GM23338 (cell line): ENCODE data around the gene KRT2.

Experiments used
- CREB1 ChIP-seq: fragments of 250-450 bp; sonication (Bioruptor Pico); IDR thresholded peaks from 2 replicates; pipeline ENCODE4 v1.5.0; 2020; ENCODE audit warnings: low read depth, mild to moderate bottlenecking, moderate library complexity
- EZH2 ChIP-seq: fragments of 200-600 bp; sonication (generic); IDR thresholded peaks from one replicate; pipeline ENCODE4 v1.8.0; 2017; ENCODE audit warnings: antibody characterized with exemption, mild to moderate bottlenecking, low read depth; ENCODE audit not compliant: unreplicated experiment
- EZH2phosphoT487 ChIP-seq: fragments of 200-600 bp; sonication (generic); IDR thresholded peaks from one replicate; pipeline ENCODE4 v1.8.1; 2018; ENCODE audit warnings: antibody characterized with exemption; ENCODE audit not compliant: unreplicated experiment
- JUNB ChIP-seq: IDR thresholded peaks from one replicate; pipeline ENCODE4 v1.6.1; 2016; ENCODE audit warnings: antibody characterized with exemption; ENCODE audit not compliant: unreplicated experiment
- NANOG ChIP-seq: IDR thresholded peaks from 2 replicates; pipeline ENCODE4 v1.6.1; 2016; ENCODE audit warnings: antibody characterized with exemption, borderline replicate concordance
- POLR2AphosphoS5 ChIP-seq: IDR thresholded peaks from 2 replicates; pipeline ENCODE4 v1.6.1; 2016; ENCODE audit warnings: antibody characterized with exemption, low read depth
- REST ChIP-seq: IDR thresholded peaks from one replicate; pipeline ENCODE4 v1.6.1; 2018; ENCODE audit warnings: antibody characterized with exemption; ENCODE audit not compliant: unreplicated experiment
- STAT1 ChIP-seq: IDR thresholded peaks from one replicate; pipeline ENCODE4 v1.6.1; 2016; ENCODE audit warnings: antibody characterized with exemption; ENCODE audit not compliant: unreplicated experiment
- ZNF114 ChIP-seq: fragments of 250-450 bp; sonication (Bioruptor Pico); IDR thresholded peaks from 2 replicates; pipeline ENCODE4 v1.5.0; 2020; ENCODE audit warnings: mild to moderate bottlenecking, moderate library complexity
- ZNF331 ChIP-seq: fragments of 250-450 bp; sonication (Bioruptor Pico); IDR thresholded peaks from 2 replicates; pipeline ENCODE4 v1.5.0; 2020; ENCODE audit warnings: low read depth, mild to moderate bottlenecking, moderate library complexity
- TF ChIP-seq, protein P1 (sequence below), 2 experiments: fragments of 200-600 bp in 1 of 2; sonication (generic) in 1 of 2; conservative IDR thresholded peaks; 2 replicates each; pipeline versions ENCODE4 v1.5.1 to v1.6.1; 2016 to 2017; ENCODE audit warnings: antibody characterized with exemption in 2 of 2, low read depth in 2 of 2, mild to moderate bottlenecking in 2 of 2, moderate library complexity in 1 of 2
- TF ChIP-seq, protein P2 (sequence below): fragments of 250-450 bp; sonication (Bioruptor Pico); IDR thresholded peaks from 2 replicates; pipeline ENCODE4 v1.5.0; 2020; ENCODE audit warnings: mild to moderate bottlenecking, moderate library complexity
- TF ChIP-seq, protein P3 (sequence below): IDR thresholded peaks from 2 replicates; pipeline ENCODE4 v1.6.1; 2016; ENCODE audit warnings: antibody characterized with exemption

DNA sequence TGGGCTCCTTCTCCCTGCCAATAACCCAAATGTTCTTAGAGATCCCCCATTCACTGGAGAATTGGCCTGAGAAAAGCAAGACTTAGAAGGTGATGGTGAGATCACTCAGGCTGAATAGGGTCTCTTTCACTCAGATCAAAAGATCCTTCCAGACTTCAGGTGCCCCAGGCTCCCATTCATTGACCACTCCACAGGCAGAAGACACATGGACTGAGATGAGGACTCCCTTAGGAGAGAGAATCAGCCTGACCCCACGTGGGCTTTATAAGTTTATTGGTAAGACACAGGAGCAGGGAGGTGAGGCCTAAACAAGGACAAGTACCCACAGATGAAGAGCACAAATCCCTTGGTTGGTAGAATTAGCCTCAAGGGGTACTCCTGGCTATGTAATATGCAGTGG, 44.7 kb downstream of the KRT2 start:
- TF ChIP-seq, protein P1, sequence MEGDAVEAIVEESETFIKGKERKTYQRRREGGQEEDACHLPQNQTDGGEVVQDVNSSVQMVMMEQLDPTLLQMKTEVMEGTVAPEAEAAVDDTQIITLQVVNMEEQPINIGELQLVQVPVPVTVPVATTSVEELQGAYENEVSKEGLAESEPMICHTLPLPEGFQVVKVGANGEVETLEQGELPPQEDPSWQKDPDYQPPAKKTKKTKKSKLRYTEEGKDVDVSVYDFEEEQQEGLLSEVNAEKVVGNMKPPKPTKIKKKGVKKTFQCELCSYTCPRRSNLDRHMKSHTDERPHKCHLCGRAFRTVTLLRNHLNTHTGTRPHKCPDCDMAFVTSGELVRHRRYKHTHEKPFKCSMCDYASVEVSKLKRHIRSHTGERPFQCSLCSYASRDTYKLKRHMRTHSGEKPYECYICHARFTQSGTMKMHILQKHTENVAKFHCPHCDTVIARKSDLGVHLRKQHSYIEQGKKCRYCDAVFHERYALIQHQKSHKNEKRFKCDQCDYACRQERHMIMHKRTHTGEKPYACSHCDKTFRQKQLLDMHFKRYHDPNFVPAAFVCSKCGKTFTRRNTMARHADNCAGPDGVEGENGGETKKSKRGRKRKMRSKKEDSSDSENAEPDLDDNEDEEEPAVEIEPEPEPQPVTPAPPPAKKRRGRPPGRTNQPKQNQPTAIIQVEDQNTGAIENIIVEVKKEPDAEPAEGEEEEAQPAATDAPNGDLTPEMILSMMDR (conservative IDR thresholded peaks at IDR 0.05; ENCODE audit: low read depth in 2 of 2) = no peak
- TF ChIP-seq CREB1 (CRISPR knock-in tag) (no peak), REST (no peak), POLR2AphosphoS5 (no peak), EZH2phosphoT487 (no peak), EZH2 (no peak), JUNB (no peak), STAT1 (no peak), ZNF114 (CRISPR knock-in tag) (no peak), ZNF331 (CRISPR knock-in tag) (no peak), NANOG (no peak)
- TF ChIP-seq, protein P2, sequence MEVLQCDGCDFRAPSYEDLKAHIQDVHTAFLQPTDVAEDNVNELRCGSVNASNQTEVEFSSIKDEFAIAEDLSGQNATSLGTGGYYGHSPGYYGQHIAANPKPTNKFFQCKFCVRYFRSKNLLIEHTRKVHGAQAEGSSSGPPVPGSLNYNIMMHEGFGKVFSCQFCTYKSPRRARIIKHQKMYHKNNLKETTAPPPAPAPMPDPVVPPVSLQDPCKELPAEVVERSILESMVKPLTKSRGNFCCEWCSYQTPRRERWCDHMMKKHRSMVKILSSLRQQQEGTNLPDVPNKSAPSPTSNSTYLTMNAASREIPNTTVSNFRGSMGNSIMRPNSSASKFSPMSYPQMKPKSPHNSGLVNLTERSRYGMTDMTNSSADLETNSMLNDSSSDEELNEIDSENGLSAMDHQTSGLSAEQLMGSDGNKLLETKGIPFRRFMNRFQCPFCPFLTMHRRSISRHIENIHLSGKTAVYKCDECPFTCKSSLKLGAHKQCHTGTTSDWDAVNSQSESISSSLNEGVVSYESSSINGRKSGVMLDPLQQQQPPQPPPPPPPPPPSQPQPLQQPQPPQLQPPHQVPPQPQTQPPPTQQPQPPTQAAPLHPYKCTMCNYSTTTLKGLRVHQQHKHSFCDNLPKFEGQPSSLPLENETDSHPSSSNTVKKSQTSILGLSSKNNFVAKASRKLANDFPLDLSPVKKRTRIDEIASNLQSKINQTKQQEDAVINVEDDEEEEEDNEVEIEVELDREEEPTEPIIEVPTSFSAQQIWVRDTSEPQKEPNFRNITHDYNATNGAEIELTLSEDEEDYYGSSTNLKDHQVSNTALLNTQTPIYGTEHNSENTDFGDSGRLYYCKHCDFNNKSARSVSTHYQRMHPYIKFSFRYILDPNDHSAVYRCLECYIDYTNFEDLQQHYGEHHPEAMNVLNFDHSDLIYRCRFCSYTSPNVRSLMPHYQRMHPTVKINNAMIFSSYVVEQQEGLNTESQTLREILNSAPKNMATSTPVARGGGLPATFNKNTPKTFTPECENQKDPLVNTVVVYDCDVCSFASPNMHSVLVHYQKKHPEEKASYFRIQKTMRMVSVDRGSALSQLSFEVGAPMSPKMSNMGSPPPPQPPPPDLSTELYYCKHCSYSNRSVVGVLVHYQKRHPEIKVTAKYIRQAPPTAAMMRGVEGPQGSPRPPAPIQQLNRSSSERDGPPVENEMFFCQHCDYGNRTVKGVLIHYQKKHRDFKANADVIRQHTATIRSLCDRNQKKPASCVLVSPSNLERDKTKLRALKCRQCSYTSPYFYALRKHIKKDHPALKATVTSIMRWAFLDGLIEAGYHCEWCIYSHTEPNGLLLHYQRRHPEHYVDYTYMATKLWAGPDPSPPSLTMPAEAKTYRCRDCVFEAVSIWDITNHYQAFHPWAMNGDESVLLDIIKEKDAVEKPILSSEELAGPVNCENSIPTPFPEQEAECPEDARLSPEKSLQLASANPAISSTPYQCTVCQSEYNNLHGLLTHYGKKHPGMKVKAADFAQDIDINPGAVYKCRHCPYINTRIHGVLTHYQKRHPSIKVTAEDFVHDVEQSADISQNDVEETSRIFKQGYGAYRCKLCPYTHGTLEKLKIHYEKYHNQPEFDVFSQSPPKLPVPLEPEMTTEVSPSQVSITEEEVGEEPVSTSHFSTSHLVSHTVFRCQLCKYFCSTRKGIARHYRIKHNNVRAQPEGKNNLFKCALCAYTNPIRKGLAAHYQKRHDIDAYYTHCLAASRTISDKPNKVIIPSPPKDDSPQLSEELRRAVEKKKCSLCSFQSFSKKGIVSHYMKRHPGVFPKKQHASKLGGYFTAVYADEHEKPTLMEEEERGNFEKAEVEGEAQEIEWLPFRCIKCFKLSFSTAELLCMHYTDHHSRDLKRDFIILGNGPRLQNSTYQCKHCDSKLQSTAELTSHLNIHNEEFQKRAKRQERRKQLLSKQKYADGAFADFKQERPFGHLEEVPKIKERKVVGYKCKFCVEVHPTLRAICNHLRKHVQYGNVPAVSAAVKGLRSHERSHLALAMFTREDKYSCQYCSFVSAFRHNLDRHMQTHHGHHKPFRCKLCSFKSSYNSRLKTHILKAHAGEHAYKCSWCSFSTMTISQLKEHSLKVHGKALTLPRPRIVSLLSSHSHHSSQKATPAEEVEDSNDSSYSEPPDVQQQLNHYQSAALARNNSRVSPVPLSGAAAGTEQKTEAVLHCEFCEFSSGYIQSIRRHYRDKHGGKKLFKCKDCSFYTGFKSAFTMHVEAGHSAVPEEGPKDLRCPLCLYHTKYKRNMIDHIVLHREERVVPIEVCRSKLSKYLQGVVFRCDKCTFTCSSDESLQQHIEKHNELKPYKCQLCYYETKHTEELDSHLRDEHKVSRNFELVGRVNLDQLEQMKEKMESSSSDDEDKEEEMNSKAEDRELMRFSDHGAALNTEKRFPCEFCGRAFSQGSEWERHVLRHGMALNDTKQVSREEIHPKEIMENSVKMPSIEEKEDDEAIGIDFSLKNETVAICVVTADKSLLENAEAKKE (CRISPR knock-in tag) = no peak
- TF ChIP-seq, protein P3, sequence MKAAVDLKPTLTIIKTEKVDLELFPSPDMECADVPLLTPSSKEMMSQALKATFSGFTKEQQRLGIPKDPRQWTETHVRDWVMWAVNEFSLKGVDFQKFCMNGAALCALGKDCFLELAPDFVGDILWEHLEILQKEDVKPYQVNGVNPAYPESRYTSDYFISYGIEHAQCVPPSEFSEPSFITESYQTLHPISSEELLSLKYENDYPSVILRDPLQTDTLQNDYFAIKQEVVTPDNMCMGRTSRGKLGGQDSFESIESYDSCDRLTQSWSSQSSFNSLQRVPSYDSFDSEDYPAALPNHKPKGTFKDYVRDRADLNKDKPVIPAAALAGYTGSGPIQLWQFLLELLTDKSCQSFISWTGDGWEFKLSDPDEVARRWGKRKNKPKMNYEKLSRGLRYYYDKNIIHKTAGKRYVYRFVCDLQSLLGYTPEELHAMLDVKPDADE = no peak
